Activated T-helper 1 cell treated with Interleukin-2 at 50 U/mL for 16 hours (primary cell): ENCODE measurements around the gene TNFRSF1B.

ENCODE experiments used
- DNase-seq: peaks from one replicate; pipeline ENCODE4 v3.0.0-alpha.2; 2020; ENCODE audit warnings: low read depth

Gene TNFRSF1B

DNA sequence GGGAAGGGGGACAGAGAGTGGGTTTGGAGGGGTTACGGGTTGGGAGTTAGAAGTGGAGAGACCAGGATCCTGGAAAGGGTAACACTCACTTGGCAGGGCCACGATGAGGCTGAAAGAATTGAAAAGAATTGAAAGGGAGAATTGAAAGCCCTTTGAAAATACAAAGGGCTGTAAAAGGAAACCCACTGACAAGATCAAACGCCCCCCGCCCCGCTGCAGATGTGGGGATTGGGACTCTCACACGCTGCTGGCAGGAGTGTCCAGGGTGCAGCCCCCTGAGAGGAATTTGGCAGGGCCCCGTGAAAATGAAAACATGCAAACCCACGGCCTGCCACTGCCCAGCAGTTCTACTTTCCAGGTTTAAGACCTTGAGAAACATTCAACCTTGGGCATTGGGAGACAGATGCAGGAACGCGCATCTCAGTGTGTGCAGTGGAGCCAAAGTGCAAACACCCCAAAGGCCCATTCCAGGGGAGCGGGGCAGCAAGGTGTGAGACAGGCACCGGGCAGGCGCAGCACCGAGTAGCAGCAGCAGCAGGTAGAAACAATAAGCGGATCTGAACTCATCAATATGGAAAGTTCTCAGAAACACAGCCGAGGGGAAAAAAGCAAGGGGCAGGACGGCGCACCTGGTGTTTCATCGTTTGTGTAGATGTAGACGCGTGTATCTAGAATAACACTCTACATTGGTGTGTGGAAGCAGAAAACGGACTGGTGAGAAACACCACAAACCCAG is 8.3 kb upstream of the TNFRSF1B start:
- DNase-seq: no peak

DNA sequence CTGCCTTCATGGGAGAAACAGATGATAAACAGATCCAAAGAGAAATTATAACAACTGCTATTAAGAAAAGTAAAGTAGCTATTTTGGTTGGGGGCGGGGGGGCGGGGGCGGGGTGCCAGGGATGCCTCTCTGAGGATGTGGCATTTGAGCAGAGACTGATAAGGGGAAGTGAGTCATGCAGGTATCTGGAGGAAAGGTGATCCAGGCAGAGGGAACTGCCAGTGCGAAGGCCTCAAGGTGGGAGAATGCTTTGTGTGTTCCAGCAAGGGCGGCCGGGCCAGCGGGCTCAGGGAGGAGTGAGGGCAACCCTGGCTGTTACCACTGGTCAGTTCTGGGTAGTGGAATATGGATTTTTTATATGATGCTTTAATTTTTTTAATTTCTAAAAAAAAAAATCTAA is 7.0 kb upstream of the TNFRSF1B start:
- DNase-seq: no peak

GRCh38 chr1:12161324-12161661 is 5.5 kb upstream of the TNFRSF1B start:
- DNase-seq: no peak

DNA sequence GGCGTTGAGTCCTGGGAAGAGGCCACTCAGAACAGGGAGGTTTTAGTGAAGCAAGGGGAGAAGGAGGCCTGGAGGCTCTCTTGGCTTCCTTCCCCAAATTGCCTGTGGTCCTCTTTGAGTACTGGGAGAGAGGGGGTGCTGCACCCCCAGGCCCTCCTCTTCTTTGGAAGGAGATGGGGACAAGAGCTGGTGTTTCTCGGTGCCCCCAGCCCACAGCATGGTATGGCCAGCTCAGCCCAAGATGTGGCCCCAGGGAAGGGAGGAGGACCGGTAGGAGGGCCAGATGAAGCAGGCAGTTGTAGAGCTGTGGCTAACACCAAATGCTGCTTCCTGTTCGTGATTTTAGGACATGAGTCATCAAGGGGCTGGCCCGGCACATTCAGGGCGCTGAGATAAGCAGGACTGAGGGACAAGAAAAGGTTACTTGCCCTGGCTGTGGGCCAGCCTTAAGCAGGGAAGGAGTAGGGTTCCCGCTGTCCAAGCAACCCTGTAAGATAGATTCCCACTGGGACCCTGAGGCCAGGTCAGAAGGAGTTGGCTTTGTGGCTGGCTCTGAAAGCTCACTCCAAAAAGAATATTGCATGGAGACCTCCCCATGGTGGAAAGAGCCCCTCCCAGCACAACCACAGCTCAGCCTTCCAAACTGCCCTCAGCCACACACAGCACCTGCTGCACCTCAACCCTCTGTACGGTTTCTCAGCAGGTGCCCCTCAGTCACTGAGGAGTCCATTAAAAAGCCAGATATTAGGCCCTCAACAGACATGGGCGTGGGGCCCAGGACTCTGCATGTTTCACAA is 4.9 kb upstream of the TNFRSF1B start:
- peak; percentile 65 for DNase-seq

- DNase-seq: no peak
Measured at GRCh38 chr1:12162459-12163137, 4.2 kb upstream of the TNFRSF1B start.

- no peak for DNase-seq
Measured at GRCh38 chr1:12163210-12163609, 3.6 kb upstream of the TNFRSF1B start.

DNA sequence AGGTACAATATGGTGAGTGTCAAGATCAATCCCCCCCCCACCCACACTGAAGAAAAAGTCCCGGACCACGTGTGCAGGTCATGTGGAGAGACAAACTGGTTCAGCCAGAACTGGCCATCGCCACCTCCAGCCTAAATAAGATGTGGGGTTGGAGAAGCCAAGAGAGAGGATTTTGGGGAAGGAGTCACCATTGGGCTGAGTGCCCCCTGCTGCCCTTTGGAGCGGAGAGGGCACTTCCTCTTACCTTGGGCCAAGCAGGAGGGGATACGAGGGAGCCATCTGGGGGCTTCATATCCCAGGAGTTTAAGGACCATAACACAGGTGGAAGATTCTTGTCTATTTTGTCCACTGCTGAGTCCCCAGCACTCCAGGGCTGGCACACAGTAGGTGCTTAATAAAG is 2.6 kb upstream of the TNFRSF1B start:
- DNase-seq: no peak

DNA sequence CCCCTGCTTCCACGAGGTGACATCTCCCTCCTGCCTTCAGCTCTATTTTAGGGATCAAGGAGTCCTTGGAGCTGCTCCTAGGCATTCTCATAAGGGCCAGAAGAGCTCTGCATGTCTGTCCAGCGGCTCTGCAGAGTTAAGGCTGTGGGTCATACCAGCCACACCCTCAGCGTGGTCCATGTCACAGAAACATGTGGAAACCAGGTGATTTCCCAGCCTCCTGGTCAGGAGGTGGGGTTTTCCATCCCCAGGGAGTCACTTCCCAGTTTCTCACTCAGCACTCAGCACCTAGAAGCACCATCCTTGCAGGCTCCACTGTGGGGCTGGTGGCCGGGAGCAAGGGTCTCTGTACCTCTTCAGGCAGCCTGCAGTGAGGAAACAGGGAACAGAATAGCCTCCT is 1.4 kb upstream of the TNFRSF1B start:
- DNase-seq: no peak

GRCh38 chr1:12167493-12168429 is 970 bp downstream of the TNFRSF1B start:
- DNase-seq: no peak

- DNase-seq: no peak
Measured at GRCh38 chr1:12168451-12169160, 1.8 kb downstream of the TNFRSF1B start.

DNA sequence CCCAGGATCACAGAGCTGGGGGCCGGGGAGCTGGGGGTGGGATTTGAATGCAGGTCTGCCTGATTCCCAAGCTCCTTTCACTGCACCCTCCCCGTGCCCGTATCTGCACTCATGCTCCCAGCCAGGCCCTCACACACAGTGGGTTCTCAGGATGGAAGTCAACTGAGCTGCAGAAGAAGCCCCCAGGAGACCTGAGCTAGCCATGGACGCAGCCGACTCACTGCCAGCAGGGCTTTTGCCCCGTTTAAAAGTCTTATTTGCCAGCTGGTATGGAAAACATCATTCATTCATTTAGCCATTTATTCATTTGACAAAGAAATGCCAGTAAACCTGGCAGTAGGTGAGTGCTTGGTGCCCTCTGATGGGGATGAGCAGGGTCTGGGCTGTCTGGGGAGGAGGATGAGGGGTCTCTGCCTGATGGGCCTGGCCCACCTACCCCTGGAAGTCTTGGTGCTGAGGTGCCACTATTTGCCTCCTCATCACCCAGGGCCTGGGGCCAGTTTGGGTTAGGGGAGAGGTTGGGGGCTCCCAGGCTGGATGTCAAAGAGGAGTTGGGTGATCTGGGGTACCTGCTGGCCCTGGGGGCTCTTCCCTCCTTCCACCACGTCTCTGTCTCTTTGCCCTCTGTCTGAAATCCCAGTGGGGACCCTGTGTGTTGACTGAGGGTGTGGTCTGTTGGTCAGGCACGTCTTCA is 2.8 kb downstream of the TNFRSF1B start:
- DNase-seq: no peak

GRCh38 chr1:12170263-12170671 is 3.5 kb downstream of the TNFRSF1B start:
- no peak for DNase-seq

DNA sequence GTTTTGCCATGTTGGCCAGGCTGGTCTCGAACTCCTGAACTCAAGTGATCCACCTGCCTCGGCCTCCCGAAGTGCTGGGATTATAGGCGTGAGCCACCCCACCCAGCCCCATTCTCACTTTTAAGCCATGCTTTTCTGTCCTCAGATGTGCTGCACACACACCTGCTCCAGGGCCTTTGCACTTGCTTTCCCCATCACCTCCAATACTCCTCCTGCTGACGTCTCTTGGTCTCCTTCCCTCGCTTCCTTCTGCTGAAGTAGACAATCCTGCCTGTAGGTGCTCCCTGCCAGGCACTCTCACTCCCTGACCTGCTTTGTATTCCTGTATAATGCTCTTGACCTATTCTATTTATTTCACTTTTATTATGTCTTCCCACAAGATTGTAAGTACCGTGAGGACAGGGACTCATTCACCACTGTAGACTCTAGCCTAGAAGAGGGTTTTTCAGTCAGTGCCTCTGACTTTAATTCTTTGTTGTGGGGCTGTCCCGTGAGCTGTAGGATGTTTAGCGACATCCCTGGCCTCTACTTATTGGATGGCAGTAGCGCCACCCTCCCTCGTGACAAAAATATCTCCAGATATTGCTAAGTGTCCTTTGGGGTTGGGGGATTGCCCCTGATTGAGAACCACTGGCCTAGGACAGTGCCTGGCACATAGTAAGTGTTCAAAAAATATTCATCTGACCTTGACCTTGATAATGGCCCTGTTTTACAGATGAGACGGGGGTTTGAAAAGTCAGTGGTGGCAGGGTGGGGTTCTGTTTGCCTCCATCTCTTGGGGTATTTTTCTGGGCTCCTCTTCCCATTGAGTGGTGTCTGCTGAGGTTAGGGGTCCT is 4.6 kb downstream of the TNFRSF1B start:
- DNase-seq: no peak

- no peak for DNase-seq
Measured at GRCh38 chr1:12172042-12172851, 5.5 kb downstream of the TNFRSF1B start.

GRCh38 chr1:12173041-12173509 is 6.3 kb downstream of the TNFRSF1B start:
- DNase-seq: no peak

DNA sequence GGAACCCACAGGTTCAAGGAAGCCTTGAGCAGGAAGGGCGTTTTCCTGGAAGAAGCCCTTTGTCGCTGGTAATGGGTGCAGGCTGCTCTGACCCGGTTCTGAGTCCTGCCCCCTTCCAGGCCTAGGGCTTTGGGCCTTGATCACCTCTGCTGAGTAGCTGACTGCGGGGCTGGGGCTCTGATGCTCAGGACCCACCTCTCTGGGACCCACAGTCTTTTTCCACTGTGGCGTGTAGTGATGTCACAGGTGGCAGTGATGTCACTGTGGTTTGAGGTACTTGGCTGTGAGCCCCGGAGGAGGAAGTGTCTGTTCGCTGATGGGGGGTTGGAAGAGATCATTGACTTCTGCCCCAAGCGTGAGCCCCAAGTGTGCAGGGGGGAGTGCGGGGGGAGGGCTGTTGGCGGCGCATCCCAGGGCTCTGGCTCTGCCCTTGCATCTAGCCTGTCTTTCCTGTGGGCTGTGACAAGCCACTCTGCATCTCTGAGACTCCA is 6.9 kb downstream of the TNFRSF1B start:
- DNase-seq: peak; percentile 83

DNA sequence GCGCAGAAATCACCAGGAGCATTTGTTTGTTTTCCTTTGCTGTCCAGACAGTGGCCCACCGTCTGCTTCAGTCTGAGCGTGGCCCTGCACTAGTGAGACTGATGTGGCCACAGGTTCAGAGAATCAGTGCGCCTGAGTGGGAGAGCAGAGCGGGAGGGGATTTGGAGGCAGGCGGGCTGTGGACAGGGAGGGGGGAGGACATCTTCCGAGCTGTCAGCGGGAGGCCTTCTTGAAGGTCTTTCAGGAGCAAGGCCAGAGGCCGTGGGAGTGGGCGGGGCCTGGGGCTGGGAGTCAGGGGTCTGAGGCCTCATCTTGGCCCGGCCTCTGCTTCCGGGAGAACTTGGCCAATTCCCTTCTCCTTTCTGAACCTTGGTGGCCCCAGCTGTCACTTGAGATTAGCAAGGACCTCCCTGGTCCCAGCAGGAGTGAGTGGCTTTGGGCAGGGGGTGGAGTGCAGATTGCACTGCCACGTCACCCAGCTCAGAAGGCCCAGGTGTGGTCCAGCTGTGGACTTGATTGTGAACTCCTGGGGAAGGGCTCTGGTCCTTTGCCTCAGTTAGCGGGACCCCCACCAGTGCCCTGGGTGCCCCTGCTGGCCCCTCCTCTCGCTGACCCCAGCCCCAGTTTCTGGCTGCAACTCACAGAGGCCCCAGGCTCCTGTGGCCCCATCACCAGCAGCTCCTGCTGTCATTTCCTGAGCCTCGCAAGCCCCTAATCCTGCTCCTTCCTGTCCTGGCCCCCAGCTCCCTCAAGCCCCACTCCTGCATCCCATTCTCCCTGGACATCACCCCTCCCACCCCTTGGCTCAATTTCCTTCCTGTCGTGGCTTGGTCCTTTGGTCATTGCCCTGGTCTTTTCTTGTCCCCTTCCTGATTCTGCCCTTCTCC is 8.4 kb downstream of the TNFRSF1B start:
- DNase-seq: no peak
